ENCODE measurements around the gene TEAD1.
"Not testable (repeated sequence)": the region's sequence is repeated elsewhere in the genome, so short reads cannot be mapped to it uniquely, and the experiment has no call there.

The TEAD1 gene

GRCh38 chr11:12864316-12865156, 190.3 kb downstream of the TEAD1 start:
- DNase-seq (ENCODE audit: low read depth): no peak

GRCh38 chr11:12865863-12866595, 191.8 kb downstream of the TEAD1 start:
- no peak for DNase-seq (ENCODE audit: low read depth)

GRCh38 chr11:12867531-12867930, 193.3 kb downstream of the TEAD1 start:
- no peak for DNase-seq (ENCODE audit: low read depth)

- no peak for DNase-seq (ENCODE audit: low read depth)
Measured at GRCh38 chr11:12868315-12869073, 194.3 kb downstream of the TEAD1 start.

GRCh38 chr11:12871241-12871640, 197.0 kb downstream of the TEAD1 start:
- no peak for DNase-seq (ENCODE audit: low read depth)

GRCh38 chr11:12871788-12872321, 197.6 kb downstream of the TEAD1 start:
- no peak for DNase-seq (ENCODE audit: low read depth)

GRCh38 chr11:12876340-12876739, 202.1 kb downstream of the TEAD1 start:
- DNase-seq (ENCODE audit: low read depth): no peak

GRCh38 chr11:12876988-12877387, 202.8 kb downstream of the TEAD1 start:
- no peak for DNase-seq (ENCODE audit: low read depth)

GRCh38 chr11:12877508-12877907, 203.3 kb downstream of the TEAD1 start:
- DNase-seq (ENCODE audit: low read depth): not testable (repeated sequence)

GRCh38 chr11:12880327-12880726, 206.1 kb downstream of the TEAD1 start:
- no peak for DNase-seq (ENCODE audit: low read depth)

GRCh38 chr11:12882670-12883069, 208.4 kb downstream of the TEAD1 start:
- no peak for DNase-seq (ENCODE audit: low read depth)

GRCh38 chr11:12884751-12885318, 210.6 kb downstream of the TEAD1 start:
- DNase-seq (ENCODE audit: low read depth): no peak

- DNase-seq (ENCODE audit: low read depth): no peak
Measured at GRCh38 chr11:12885717-12886239, 211.6 kb downstream of the TEAD1 start.

- DNase-seq (ENCODE audit: low read depth): no peak
Measured at GRCh38 chr11:12886508-12886907, 212.3 kb downstream of the TEAD1 start.

- DNase-seq (ENCODE audit: low read depth): peak; percentile 22
Measured at GRCh38 chr11:12888525-12889158, 214.4 kb downstream of the TEAD1 start.

- no peak for DNase-seq (ENCODE audit: low read depth)
Measured at GRCh38 chr11:12889243-12889642, 215.0 kb downstream of the TEAD1 start.

- DNase-seq (ENCODE audit: low read depth): no peak
Measured at GRCh38 chr11:12890476-12890875, 216.3 kb downstream of the TEAD1 start.

- DNase-seq (ENCODE audit: low read depth): peak; percentile 11
Measured at GRCh38 chr11:12893787-12894672, 219.8 kb downstream of the TEAD1 start.

- no peak for DNase-seq (ENCODE audit: low read depth)
Measured at GRCh38 chr11:12897390-12897789, 223.2 kb downstream of the TEAD1 start.

- no peak for DNase-seq (ENCODE audit: low read depth)
Measured at GRCh38 chr11:12897867-12898266, 223.6 kb downstream of the TEAD1 start.

Data from activated T-helper 1 cell treated with Interleukin-2 at 50 U/mL for 16 hours (primary cell).